HG03342 (cell line): ENCODE data around the gene TMEM269.

Experiments used
- ATAC-seq: cut with Tn5 transposase; IDR thresholded peaks from one replicate; pipeline ENCODE4 v1.9.1; 2021; ENCODE audit warnings: mild to moderate bottlenecking, moderate library complexity; ENCODE audit not compliant: unreplicated experiment

Gene TMEM269

GRCh38 chr1:42784946-42785693 lies at the start of gene TMEM269:
Gene TMEM269 (plus strand): TSS chr1:42784991. CDS start chr1:42789894, 4,903 bp downstream.
- ATAC-seq, result no peak

- ATAC-seq, result no peak
These were observed 49.7 kb upstream of the TMEM269 start for GRCh38 chr1:42735056-42735455.

- ATAC-seq, result no peak
These were observed 49.2 kb upstream of the TMEM269 start for GRCh38 chr1:42735477-42736105.

GRCh38 chr1:42736152-42736551 lies 48.6 kb upstream of the TMEM269 start:
- no peak for ATAC-seq

- ATAC-seq, result no peak
These were observed 48.1 kb upstream of the TMEM269 start for GRCh38 chr1:42736571-42737200.

GRCh38 chr1:42737257-42737656 lies 47.5 kb upstream of the TMEM269 start:
- ATAC-seq, result no peak

GRCh38 chr1:42737986-42738677 lies 46.7 kb upstream of the TMEM269 start:
- no peak for ATAC-seq

GRCh38 chr1:42738678-42739226 lies 46.0 kb upstream of the TMEM269 start:
- ATAC-seq, result no peak

- no peak for ATAC-seq
These were observed 44.8 kb upstream of the TMEM269 start, which contains the start of gene CLDN19 for GRCh38 chr1:42739753-42740700. Gene CLDN19 (minus strand): TSS chr1:42740236. CDS start chr1:42740063, 173 bp downstream.

- ATAC-seq, result no peak
These were observed 43.8 kb upstream of the TMEM269 start for GRCh38 chr1:42740851-42741580.

GRCh38 chr1:42741706-42742105 lies 43.1 kb upstream of the TMEM269 start:
- no peak for ATAC-seq

- no peak for ATAC-seq
These were observed 42.6 kb upstream of the TMEM269 start for GRCh38 chr1:42742141-42742540.

- ATAC-seq, result no peak
These were observed 42.0 kb upstream of the TMEM269 start for GRCh38 chr1:42742617-42743316.

- ATAC-seq, result no peak
These were observed 41.3 kb upstream of the TMEM269 start for GRCh38 chr1:42743317-42744147.

GRCh38 chr1:42744148-42744413 lies 40.7 kb upstream of the TMEM269 start:
- ATAC-seq, result no peak

GRCh38 chr1:42745851-42746250 lies 38.9 kb upstream of the TMEM269 start:
- no peak for ATAC-seq

- ATAC-seq, result no peak
These were observed 38.2 kb upstream of the TMEM269 start for GRCh38 chr1:42746436-42747105.
